Measurements from ENCODE around the gene AJAP1.
A peak's percentile ranks its signal among the peaks of the same experiment; 100 is the strongest.

The AJAP1 gene

GRCh38 chr1:4708840-4709507, 54.6 kb downstream of the AJAP1 start:
- DNase-seq: no peak

GRCh38 chr1:4709641-4710040, 55.2 kb downstream of the AJAP1 start:
- no peak for DNase-seq

GRCh38 chr1:4710592-4711415, 56.4 kb downstream of the AJAP1 start:
- peak in 1 of 2 experiments; percentile 12 for DNase-seq

GRCh38 chr1:4711416-4712275, 57.2 kb downstream of the AJAP1 start:
- no peak for DNase-seq

GRCh38 chr1:4713669-4714068, 59.3 kb downstream of the AJAP1 start:
- DNase-seq: no peak

GRCh38 chr1:4716406-4716805, 62.0 kb downstream of the AJAP1 start:
- DNase-seq: no peak

GRCh38 chr1:4718071-4718470, 63.7 kb downstream of the AJAP1 start:
- no peak for DNase-seq

- DNase-seq: no peak
These were observed 68.7 kb downstream of the AJAP1 start for GRCh38 chr1:4723106-4723505.

GRCh38 chr1:4724001-4724400, 69.6 kb downstream of the AJAP1 start:
- no peak for DNase-seq

GRCh38 chr1:4724695-4725250, 70.4 kb downstream of the AJAP1 start:
- no peak for DNase-seq

GRCh38 chr1:4725416-4725815, 71.0 kb downstream of the AJAP1 start:
- DNase-seq: no peak

- no peak for DNase-seq
These were observed 72.4 kb downstream of the AJAP1 start for GRCh38 chr1:4726620-4727341.

GRCh38 chr1:4728319-4729089, 74.1 kb downstream of the AJAP1 start:
- no peak for DNase-seq

GRCh38 chr1:4729090-4729471, 74.7 kb downstream of the AJAP1 start:
- no peak for DNase-seq

- DNase-seq: no peak
These were observed 75.7 kb downstream of the AJAP1 start for GRCh38 chr1:4730078-4730477.

- no peak for DNase-seq
These were observed 79.2 kb downstream of the AJAP1 start for GRCh38 chr1:4733446-4734177.

GRCh38 chr1:4734219-4734618, 79.8 kb downstream of the AJAP1 start:
- DNase-seq: no peak

- no peak for DNase-seq
These were observed 80.4 kb downstream of the AJAP1 start for GRCh38 chr1:4734791-4735190.

GRCh38 chr1:4736254-4736653, 81.8 kb downstream of the AJAP1 start:
- no peak for DNase-seq

GRCh38 chr1:4741876-4742423, 87.5 kb downstream of the AJAP1 start:
- DNase-seq: no peak
